ENCODE data around the gene STRN3.

STRN3 gene

DNA sequence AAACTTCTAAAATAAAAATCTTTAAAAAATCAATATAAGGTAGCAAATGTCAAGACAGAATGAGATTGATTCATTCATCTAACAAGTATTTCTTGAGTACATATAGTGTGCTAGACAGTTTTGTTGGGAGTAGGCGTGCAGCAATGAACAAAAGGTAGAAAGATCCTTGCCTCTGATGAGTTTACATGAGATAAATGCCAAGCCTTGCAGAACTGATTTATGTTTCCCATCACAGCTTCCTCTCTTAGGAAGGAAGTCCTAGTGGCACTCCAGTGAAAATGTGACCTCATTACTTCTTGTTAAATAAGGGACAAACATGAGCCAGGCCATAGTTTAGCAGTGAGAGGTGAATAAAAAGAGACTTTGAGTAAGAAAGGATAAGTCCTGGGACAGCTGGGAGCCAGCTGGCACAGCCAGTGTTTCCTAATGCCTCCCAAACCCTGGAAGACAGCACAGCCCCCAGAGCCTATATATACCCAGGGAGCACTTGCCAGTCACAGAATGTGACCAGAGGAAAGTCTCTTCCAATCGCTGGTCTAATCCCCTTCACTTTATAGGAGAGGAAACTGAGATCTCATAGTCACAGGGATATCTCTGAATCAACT, 156.5 kb downstream of the STRN3 start:
- DNase-seq (ENCODE audit: insufficient read length, low spot score) (no peak), FAIRE-seq (no peak)
- TF ChIP-seq POU2F2 (IDR thresholded peaks at IDR 0.05; ENCODE audit: low read depth, low read length), result no peak
- no peak for TF ChIP-seq TAF1 (IDR thresholded peaks at IDR 0.05; ENCODE audit: low read depth, low read length)
- TF ChIP-seq POLR2AphosphoS5 (IDR thresholded peaks at IDR 0.05; ENCODE audit: low read depth, low read length), result no peak
- TF ChIP-seq PAX5 (IDR thresholded peaks at IDR 0.05; ENCODE audit: insufficient read depth, low read length, severe bottlenecking), result no peak
- TF ChIP-seq SPI1 (IDR thresholded peaks at IDR 0.05; ENCODE audit: low read depth, low read length), result no peak
- TF ChIP-seq POLR2A (IDR thresholded peaks at IDR 0.05; ENCODE audit: low read depth, low read length), result no peak

DNA sequence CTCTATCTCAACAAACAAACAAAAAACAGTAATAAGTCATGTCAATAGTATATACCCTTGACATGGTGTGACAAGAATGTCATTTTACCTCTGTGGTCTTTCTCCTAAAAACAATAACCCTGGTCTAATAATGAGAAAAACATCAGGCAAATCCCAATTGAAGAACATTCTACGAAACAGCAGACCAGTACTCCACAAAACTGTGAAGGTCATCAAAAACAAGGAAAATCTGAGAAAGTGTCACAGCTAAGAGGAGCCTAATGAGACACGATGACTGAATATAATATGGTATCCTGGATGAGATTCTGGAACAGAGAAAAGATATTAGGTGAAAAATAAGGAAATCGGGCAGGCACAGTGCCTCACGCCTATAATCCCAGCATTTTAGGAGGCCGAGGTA, 157.4 kb downstream of the STRN3 start:
- FAIRE-seq, result no peak
- DNase-seq (ENCODE audit: insufficient read length, low spot score), result no peak
- TF ChIP-seq PAX5 (IDR thresholded peaks at IDR 0.05; ENCODE audit: insufficient read depth, low read length, severe bottlenecking) (no peak), POLR2AphosphoS5 (IDR thresholded peaks at IDR 0.05; ENCODE audit: low read depth, low read length) (no peak)

DNA sequence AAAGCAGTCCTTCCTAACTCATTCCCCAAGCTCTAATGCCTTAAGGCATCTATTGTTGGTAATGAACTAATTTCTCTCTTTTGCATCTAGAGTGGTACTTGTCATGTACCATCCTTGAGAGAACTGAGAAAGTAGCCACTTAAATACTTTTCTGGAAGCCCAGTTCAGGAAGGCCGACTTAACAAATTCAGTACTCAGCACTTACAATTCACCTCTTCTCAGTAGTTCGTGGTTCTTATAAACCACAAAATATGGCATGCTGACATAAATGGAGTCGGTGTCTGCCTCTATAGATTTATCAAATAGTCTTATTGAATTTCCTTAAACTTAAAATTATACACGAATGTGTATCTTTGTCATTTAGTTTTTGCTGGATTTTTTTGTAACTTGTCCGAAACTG, 161.2 kb downstream of the STRN3 start:
- FAIRE-seq, result no peak
- no peak for DNase-seq (ENCODE audit: insufficient read length, low spot score)

DNA sequence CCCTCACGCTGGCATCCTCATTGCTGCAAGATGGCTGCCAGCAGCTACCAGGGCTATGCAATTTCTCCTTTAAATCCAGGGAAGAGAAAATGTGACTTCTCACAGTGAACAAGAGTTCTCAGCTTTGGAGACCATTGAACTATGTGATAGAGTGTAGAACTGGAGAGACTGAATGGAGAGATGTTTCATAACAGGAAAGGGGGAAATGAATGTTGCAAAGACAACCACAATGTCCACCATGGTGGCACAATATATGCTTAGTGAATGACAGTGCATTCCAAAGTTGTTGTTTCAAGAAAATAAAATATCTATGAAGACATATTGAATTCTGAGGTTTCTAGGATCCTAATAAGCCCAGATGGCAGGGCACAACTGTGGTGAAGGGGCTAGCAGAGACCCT, 165.0 kb downstream of the STRN3 start:
- no peak for FAIRE-seq
- no peak for DNase-seq (ENCODE audit: insufficient read length, low spot score)
- no peak for TF ChIP-seq POLR2AphosphoS5 (IDR thresholded peaks at IDR 0.05; ENCODE audit: low read depth, low read length)
- no peak for TF ChIP-seq POLR2A (IDR thresholded peaks at IDR 0.05; ENCODE audit: low read depth, low read length)
- no peak for TF ChIP-seq PAX5 (IDR thresholded peaks at IDR 0.05; ENCODE audit: insufficient read depth, low read length, severe bottlenecking)

More for the DNA sequence above, 161.2 kb downstream of the STRN3 start:
- TF ChIP-seq TAF1 (IDR thresholded peaks at IDR 0.05; ENCODE audit: low read depth, low read length) (no peak), PAX5 (IDR thresholded peaks at IDR 0.05; ENCODE audit: insufficient read depth, low read length, severe bottlenecking) (no peak), POLR2AphosphoS5 (IDR thresholded peaks at IDR 0.05; ENCODE audit: low read depth, low read length) (no peak), SPI1 (IDR thresholded peaks at IDR 0.05; ENCODE audit: low read depth, low read length) (no peak), POU2F2 (IDR thresholded peaks at IDR 0.05; ENCODE audit: low read depth, low read length) (no peak), POLR2A (IDR thresholded peaks at IDR 0.05; ENCODE audit: low read depth, low read length) (no peak)

DNA sequence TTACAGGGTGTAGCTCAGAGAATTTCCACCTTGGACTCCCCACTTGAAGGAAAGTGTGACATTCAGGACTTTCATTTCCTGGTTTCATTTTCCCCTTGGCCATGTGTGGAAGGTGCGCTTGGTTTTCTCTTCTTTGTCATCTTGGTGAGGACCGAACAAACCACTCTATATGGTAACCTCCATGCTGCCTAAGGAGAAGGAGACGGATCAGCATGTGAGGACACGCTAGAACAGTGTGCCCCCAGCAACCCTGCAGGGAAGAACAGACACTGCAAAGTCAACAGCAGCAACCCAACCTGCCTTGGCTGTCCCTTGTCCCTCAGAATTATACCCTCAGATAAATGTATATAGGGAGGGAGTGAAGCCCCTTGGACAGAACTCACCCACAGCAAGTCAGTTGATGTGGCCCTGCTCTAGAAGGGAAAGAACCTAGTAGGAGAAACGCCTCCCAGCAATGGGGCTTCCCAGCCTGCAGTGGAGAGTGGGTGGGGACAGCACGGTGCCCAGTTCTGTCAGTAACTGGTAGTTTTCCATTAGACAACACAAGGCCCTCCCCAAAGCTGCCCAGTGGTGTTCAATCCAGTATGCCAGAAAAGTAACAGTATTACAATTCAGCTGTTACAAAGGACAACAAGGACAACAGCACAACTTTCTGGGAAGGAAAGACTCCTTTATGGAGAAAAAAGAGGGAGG, 170.7 kb downstream of the STRN3 start:
- TF ChIP-seq TAF1 (IDR thresholded peaks at IDR 0.05; ENCODE audit: low read depth, low read length) (no peak), SPI1 (IDR thresholded peaks at IDR 0.05; ENCODE audit: low read depth, low read length) (peak; percentile 34; the same call in 1 of the 2 replicates), POU2F2 (IDR thresholded peaks at IDR 0.05; ENCODE audit: low read depth, low read length) (no peak)
- FAIRE-seq (peak; percentile 75), DNase-seq (ENCODE audit: insufficient read length, low spot score) (no peak)

DNA sequence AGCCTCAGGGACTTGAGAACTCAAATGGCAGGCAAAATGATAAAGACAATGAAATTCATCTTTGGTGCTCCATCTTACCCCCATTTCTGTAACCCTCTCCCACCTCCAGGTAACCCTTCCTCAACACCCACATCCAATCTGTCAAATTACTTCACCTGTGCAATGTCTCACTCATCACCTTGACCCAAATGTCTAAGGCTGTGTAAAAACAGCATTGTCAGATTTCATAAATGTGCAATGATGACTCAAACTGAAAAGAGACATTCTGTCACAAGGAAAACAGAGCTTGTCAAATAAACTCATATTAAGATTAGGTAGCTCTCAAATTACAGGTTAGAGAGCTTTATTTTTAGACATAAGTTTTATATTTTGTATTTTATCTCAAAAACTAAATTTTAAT, 171.7 kb downstream of the STRN3 start:
- TF ChIP-seq PAX5 (IDR thresholded peaks at IDR 0.05; ENCODE audit: insufficient read depth, low read length, severe bottlenecking) (no peak), TAF1 (IDR thresholded peaks at IDR 0.05; ENCODE audit: low read depth, low read length) (no peak), POLR2A (IDR thresholded peaks at IDR 0.05; ENCODE audit: low read depth, low read length) (no peak), SPI1 (IDR thresholded peaks at IDR 0.05; ENCODE audit: low read depth, low read length) (0 out of 2 replicates have a peak, but pooled peaks have one; percentile 14), POU2F2 (IDR thresholded peaks at IDR 0.05; ENCODE audit: low read depth, low read length) (no peak), POLR2AphosphoS5 (IDR thresholded peaks at IDR 0.05; ENCODE audit: low read depth, low read length) (no peak)
- DNase-seq (ENCODE audit: insufficient read length, low spot score) (no peak), FAIRE-seq (peak; percentile 83)

DNA sequence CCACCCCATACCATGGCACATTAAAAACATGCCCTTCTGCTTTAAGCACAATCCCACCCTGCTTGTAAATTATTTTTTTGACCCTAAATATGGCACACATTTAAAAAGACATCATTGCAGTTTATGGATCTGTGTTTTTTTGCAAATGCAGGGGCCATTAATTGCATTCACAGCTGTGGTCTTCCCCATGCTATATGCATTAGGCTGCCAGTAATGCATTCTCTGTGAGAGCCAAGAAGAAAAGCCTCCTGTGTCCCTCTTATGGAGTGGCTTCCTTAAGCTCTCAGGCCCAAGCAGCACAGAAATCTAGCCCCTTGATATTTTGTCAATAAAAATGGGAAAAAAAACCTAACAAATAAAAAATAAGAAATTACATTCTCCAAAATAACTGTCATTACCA, 172.2 kb downstream of the STRN3 start:
- DNase-seq (ENCODE audit: insufficient read length, low spot score) (no peak), FAIRE-seq (peak; percentile 20)

DNA sequence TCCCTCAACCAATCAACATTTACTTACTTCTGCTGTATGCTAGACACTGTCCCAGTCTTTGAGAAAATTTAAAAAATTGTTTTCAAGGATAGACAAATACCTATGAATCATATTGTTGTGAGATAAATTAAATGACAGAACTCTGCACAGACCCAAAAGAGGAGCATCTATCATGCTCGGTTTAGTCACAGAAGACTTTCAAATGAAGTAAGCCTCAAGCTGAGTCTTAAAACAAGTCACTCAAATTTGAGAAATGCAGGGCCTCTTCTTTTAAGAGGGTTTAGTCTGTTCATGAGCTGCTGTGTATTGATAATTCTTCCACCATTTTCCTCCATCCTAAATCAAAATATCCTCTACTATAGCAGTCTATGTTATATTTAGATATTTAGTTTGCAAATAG, 176.2 kb downstream of the STRN3 start:
- no peak for DNase-seq (ENCODE audit: insufficient read length, low spot score)
- FAIRE-seq, result no peak

More for the DNA sequence above, 172.2 kb downstream of the STRN3 start:
- TF ChIP-seq PAX5 (IDR thresholded peaks at IDR 0.05; ENCODE audit: insufficient read depth, low read length, severe bottlenecking) (no peak), SPI1 (IDR thresholded peaks at IDR 0.05; ENCODE audit: low read depth, low read length) (no peak), POLR2AphosphoS5 (IDR thresholded peaks at IDR 0.05; ENCODE audit: low read depth, low read length) (no peak), TAF1 (IDR thresholded peaks at IDR 0.05; ENCODE audit: low read depth, low read length) (no peak), POLR2A (IDR thresholded peaks at IDR 0.05; ENCODE audit: low read depth, low read length) (no peak)

DNA sequence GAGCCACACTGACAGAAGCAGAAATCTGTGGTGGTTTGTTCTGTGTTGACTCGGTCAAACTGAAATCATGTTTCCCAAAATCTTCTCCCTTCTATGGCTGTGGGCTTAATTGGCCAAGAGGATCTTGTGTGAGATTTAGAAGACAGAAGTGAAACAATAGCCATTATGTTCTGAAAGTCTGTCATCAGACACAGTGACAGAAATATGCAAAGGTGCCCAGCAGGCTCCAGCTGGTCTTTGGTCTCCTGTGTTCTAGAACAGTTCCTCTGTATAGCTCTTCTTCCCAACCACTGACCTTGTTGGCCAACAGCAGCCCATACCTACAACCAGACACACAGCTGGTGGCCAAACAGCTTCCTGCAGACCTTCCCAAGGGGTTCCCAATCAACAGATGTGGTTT, 176.8 kb downstream of the STRN3 start:
- FAIRE-seq (peak; percentile 70), DNase-seq (ENCODE audit: insufficient read length, low spot score) (no peak)
- TF ChIP-seq POLR2AphosphoS5 (IDR thresholded peaks at IDR 0.05; ENCODE audit: low read depth, low read length) (no peak), POLR2A (IDR thresholded peaks at IDR 0.05; ENCODE audit: low read depth, low read length) (no peak), PAX5 (IDR thresholded peaks at IDR 0.05; ENCODE audit: insufficient read depth, low read length, severe bottlenecking) (no peak), POU2F2 (IDR thresholded peaks at IDR 0.05; ENCODE audit: low read depth, low read length) (peak; percentile 96), TAF1 (IDR thresholded peaks at IDR 0.05; ENCODE audit: low read depth, low read length) (no peak), SPI1 (IDR thresholded peaks at IDR 0.05; ENCODE audit: low read depth, low read length) (peak; percentile 91)

More for the DNA sequence above, 176.2 kb downstream of the STRN3 start:
- no peak for TF ChIP-seq POLR2A (IDR thresholded peaks at IDR 0.05; ENCODE audit: low read depth, low read length)
- no peak for TF ChIP-seq POU2F2 (IDR thresholded peaks at IDR 0.05; ENCODE audit: low read depth, low read length)
- TF ChIP-seq PAX5 (IDR thresholded peaks at IDR 0.05; ENCODE audit: insufficient read depth, low read length, severe bottlenecking), result no peak
- TF ChIP-seq SPI1 (IDR thresholded peaks at IDR 0.05; ENCODE audit: low read depth, low read length), result no peak
- no peak for TF ChIP-seq TAF1 (IDR thresholded peaks at IDR 0.05; ENCODE audit: low read depth, low read length)
- no peak for TF ChIP-seq POLR2AphosphoS5 (IDR thresholded peaks at IDR 0.05; ENCODE audit: low read depth, low read length)

Data from GM12891 (cell line).